HG03378 (cell line): ENCODE results near the gene LSM2.
"Not testable (repeated sequence)": the region's sequence is repeated elsewhere in the genome, so short reads cannot be mapped to it uniquely, and the experiment has no call there.

ENCODE experiments used
- ATAC-seq: cut with Tn5 transposase; IDR thresholded peaks from one replicate; pipeline ENCODE4 v1.9.1; 2021; ENCODE audit warnings: mild to moderate bottlenecking, moderate library complexity; ENCODE audit not compliant: unreplicated experiment

Gene LSM2

DNA sequence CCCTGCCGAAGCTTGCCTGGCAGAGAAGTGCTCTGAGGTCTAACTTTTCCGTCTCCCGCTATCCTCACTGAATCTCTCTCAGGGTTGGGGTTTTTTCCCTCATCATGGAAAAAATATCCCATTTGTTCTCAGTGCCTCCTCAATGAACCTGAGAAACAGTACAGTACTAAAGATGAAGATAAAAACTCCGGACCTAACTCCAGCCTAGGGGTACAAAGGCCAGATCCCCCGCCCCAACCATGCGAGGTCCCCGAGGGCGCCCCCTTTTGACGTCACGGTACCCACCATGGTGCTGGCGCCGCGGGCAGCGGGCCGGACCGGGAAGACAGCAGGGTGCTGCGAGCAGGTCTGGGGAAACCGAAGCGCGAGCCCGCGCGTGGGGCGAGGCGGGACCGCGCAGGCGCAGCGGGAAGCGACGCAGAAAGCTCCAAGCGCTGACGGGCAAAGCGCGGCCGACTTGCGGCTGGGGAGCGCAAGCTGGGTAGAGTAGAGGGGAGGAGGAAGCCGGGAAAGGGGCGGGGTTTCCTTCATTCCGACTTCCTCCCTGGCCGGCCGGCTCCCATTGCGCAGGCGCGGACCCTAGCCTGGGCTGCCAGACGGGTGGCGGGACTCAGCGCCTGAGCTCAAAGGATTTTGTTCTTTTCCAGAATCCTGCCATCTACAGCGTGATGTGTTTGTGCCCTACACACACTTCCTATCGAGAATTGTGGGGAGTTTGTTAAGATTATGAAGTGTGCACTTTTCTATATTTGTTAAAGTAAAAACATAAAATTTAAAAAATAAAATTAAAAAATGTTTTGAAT is at the start of gene LSM2:
TSS of gene LSM2 (minus strand) at position 497 of the 803 bp plus-strand sequence. CDS start at position 288, 209 bp downstream.
- ATAC-seq = peak; percentile 56

DNA sequence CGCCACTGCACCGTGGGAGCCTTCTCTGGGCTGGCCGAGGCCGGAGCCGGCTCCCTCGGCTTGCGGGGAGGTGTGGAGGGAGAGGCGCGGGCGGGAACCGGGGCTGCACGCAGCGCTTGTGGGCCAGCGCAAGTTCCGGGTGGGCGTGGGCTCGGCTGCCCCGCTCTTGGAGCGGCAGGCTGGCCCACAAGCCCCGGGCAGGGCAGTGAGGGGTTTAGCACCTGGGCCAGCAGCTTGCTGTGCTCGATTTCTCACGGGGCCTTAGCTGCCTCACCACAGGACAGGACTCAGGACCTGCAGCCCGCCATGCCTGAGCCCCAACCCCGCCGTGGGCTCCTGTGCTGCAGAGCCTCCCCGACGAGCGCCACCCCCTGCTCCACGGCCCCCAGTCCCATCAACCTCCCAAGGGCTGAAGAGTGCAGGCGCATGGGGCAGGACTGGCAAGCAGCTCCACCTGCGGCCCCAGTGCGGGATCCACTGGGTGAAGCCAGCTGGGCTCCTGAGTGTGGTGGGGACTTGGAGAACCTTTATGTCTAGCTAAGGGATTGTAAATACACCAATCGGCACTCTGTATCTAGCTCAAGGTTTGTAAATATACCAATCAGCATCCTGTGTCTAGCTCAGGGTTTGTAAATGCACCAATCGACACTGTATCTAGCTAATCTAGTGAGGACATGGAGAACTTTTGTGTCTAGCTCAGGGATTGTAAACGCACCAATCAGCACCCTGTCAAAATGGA is 45.4 kb upstream of the LSM2 start:
- ATAC-seq = not testable (repeated sequence)

DNA sequence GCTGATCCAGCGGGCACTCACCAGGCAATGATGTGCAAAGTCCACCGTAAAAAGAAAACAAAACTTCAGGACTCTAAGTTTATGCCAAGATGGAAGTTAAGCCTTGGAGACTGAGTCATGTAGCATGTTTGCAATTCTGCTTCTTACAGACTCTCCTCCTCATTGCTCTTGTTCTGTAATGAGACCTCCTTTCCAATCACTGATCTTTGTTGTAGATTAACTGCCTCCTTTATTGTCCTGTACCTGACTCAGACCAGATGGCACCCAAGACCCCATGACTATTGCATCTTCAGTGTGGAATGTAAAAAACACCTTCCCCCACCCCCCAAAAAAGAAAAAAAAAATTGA is 44.7 kb upstream of the LSM2 start:
- ATAC-seq = no peak

DNA sequence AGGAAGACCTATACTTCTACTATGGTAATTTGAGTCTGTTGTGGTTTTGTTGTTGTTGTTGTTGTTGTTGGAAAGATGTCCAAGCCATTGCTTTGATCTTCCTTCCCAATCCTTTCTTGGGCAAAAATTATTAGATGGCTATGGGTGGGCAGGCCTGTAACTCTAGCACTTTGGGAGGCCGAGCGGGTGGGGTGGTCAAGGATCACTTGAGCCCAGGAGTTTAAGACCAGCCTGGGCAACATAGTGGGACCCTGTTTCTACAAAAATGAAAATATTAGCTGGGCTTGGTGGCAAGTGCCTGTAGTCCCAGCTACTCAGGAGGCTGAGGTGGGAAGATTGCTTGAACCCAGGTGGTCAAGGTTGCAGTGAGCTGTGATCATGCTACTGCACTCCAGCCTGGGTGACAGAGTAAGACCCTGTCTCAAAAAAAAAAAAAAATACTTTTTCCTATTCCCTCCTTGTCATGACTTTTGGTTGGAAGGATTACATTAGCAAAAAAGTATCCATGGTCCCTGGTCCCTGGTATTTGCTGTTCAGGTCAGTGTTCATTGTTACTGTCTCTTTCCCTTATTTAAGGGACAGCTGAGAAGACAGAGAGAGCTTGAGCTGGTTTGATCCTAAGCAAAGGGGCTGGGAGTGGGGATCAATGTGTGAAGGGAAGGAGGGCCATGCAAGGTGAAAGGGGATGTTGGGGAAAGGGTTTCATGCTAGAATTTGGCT is 44.2 kb upstream of the LSM2 start:
- no peak for ATAC-seq

DNA sequence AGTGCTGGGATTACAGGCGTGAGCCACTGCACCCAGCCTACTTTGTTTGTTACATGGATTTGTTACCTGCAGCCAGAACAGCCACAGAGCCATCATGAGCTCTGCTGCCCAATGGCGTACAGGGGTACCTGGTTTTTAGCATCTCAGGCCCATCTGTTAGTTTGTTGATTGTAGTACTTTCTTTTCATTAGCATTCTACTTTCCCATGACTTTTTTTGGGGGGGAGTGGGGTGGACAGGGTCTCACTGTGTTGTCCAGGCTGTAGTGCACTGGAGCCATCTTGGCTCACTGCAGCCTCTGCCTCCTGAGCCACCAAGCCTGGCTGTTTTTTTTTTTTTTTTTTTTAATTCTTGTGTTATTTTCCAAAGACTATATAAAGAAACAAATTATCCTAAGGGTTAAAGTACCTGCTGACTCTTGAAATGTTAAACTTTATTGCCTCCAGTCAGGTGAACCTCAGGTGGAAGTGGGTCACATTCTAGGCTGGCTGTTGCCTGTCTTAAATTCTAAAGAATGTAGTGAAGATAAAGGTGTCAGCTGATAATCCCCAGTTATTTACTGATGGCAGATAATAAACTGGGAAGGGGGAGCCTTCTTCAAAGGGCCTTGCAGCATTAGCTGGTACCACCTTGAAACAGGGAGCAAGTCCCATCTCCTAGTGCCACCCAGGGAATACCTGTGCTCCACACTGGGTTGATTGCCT is 40.7 kb upstream of the LSM2 start:
- no peak for ATAC-seq

DNA sequence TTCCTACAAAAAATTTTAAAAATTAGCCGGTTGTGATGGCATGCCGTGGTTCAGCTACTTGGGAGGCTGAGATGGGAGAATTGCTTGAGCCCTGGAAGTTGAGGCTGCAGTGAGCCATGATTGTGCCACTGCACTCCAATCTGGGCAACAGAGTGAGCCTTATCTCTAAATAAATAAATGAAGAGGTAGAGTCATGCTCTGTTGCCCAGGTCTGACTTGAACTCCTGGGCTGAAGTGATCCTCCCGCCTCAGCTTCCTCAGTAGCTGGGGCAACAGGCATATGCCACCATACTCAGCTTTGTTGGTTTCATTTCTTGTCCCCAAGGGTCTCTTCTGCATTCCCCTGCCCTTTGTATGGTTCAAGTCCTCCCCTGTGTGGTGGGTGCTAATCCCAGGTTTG is 37.7 kb upstream of the LSM2 start:
- ATAC-seq = no peak

DNA sequence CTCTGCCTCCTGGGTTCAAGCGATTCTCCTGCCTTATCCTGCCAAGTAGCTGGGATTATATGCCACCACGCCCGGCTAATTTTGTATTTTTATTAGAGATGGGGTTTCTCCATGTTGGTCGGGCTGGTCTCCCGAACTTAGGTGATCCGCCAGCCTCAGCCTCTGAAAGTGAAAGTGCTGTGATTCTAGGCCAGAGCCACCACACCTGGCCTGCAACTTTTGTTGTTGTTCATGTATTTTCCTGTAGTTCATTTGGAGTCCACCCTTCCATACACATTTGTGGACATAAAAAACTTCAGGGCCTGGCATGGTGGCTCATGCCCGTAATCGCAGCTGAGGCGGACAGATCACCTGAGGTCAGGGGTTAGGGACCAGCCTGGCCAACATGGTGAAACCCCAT is 35.3 kb upstream of the LSM2 start:
- no peak for ATAC-seq

DNA sequence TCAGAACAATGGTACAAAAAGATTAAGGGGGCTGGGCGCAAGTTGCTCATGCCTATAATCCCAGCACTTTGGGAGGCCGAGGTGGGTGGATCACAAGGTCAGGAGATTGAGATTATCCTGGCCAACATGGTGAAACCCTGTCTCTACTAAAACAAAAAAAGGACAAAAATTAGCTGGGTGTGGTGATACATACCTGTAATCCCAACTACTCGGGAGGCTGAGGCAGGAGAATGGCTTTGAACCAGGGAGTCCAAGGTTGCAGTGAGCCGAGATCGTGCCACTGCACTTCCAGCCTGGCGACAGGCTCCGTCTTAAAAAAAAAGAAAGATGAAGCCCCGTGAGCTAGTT is 33.0 kb upstream of the LSM2 start:
- ATAC-seq = not testable (repeated sequence)

DNA sequence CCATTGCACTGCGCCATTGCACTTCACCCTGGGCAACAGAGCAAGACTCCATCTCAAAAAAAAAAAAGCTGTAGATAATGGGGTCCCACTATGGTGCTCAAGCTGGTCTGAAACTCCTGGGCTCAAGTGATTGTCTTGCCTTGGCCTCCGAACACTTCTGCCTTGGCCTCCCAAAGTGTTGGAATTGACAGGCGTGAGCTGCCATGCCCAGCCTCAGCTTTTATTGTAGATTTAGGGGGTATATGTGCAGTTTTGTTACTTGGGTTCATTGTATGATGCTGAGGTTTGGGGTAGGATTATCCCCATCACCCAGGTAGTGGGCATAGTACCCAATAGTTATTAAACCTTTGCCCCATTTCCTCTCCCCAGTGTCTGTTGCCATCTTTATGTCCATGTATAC is 32.2 kb upstream of the LSM2 start:
- no peak for ATAC-seq

DNA sequence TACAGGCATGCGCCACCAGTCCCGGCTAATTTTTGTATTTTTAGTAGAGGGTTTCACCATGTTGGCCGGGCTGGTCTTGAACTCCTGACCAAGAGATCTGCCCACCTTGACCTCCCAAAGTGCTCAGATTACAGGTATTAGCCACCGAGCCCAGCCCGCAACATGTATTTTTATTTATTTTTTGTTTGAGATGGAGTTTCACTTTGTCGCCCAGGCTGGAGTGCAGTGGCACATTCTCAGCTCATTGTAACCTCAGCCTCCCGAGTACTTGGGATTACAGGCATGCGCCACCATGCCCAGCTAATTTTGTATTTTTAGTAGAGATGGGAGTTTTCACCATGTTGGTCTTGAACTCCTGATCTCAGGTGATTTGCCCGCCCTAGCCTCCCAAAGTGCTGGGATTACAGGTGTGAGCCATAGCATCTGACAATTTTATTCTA is 31.4 kb upstream of the LSM2 start:
- not testable (repeated sequence) for ATAC-seq

DNA sequence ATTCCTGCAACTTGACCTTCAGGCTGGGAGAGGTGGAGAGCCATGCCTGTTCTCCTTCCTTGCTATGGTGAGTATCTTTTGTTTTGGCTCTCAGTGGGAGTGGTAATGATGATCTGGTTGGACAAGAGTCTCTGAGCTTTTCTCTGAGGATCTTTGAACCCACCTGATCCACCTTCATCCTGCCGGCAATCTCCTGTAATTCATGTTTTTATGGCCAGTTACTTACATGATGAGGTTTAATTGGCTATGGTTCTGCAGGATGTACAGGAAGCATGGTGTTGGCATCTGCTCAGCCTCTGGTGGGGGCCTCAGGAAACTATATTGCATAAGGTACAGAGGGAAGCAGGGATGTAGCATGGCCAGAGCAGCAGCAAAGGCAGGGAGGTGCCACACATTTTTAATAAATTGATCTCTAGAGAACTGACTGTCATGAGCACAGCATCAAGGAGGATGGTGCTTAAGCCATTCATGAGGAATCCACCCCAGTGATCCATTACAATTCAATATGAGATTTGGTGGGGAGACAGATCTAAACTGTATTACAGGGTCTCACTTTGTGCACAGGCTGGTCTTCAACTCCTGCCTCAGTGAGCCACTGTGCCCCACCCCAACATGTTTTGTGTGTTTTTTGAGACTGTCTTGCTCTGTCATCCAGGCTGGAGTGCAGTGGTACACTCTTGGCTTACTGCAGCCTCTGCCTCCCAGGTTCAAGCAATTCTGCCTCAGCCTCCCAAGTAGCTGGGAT is 30.8 kb upstream of the LSM2 start:
- ATAC-seq = no peak

DNA sequence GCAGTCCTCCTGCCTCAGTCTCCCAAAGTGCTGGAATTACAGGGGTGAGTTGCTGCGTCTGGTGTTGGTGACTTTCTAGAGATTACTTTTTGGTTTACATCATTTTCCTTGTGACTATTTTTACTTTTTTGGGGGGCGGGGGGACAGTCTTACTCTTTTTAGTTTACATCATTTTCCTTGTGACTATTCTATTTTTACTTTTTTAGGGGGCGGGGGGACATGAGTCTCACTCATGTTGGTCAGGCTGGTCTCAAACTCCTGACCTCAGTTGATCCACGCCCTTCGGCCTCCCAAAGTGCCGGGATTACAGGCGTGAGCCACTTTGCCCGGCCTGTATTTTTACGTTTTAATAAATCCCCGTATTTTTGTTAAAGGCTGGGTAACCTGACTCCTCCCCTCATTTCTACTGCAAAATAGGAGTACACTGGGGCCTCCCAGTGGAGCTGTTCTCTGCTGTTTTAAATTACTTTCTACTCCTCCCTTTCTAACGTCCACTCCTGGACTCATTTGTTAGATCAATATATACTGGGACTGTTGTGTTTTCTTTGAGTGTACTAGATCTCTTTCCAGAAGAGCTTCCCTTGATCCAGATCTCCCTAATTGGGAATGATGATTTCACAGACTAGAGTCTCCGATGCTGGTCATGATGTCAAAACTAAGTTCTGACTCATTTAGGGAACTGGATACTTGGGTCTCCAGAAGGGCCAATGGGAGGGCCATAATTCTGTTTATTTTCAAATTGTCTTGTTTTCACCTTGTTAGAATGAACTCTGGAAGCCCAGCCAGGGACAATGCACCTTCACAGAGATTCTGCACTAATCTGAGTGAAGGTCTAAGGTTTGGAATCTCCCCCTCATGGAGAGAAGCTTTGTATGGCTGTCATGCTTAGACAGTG is 30.0 kb upstream of the LSM2 start:
- ATAC-seq = no peak

DNA sequence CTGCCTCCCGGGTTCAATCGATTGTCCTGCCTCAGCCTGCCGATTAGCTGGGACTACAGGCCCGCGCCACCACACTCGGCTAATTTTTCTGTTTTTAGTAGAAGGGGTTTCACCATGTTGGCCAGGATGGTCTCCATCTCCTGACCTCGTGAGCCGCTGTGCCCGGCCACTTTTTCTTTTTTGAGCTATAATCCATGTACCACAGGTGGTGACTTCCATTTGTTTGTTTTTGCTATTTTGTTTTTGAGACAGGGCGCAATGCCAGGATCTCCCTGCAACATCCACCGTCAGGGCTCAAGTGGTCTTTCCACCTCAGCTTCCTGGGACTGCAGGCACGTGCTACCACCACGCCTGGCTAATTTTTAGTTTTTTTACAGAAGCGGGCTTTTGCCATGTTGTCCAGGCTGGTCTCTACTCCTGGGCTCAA is 29.3 kb upstream of the LSM2 start:
- no peak for ATAC-seq

DNA sequence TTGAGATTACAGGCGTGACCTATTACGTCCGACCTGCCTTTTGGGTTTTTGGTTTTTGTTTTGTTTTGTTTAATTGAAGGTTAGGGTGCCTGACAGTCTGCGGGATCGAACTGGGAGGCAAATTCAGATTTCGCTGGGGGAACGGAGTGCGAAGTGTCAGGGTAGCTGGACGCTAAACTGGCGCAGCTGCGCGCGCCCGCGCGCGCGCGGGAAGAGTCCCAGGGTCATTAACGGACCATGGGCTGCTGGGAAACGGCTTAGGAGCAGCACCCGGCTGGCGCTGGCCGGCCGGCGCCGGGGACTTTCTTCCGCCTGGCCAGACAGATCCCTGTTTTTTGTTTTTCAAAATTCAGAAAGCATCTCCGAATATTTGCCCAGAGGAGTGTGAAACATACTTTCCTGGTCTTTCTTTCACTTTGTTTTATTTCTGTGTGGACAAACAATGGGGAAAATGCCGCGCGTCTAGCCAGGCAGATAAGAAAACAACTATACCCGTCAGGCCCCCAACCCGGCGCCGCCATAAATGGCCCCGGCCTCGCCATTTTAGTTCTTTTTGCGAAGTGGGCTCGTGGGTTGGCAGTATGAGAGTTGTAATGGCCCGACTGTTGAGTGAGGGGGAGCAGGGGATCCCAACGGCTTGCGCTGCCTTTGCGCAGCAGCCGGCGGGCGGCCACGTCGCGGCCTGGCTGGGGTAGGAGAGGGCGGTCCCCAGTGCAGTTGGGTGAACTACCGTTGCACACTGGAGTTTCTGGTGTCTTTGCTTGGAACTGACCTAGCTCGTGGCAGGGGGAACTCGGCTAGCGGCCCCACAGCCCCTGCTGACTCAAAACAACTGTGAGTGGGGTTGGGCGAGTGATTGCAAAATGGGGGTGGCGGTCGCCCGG is 27.8 kb upstream of the LSM2 start:
- ATAC-seq = no peak

DNA sequence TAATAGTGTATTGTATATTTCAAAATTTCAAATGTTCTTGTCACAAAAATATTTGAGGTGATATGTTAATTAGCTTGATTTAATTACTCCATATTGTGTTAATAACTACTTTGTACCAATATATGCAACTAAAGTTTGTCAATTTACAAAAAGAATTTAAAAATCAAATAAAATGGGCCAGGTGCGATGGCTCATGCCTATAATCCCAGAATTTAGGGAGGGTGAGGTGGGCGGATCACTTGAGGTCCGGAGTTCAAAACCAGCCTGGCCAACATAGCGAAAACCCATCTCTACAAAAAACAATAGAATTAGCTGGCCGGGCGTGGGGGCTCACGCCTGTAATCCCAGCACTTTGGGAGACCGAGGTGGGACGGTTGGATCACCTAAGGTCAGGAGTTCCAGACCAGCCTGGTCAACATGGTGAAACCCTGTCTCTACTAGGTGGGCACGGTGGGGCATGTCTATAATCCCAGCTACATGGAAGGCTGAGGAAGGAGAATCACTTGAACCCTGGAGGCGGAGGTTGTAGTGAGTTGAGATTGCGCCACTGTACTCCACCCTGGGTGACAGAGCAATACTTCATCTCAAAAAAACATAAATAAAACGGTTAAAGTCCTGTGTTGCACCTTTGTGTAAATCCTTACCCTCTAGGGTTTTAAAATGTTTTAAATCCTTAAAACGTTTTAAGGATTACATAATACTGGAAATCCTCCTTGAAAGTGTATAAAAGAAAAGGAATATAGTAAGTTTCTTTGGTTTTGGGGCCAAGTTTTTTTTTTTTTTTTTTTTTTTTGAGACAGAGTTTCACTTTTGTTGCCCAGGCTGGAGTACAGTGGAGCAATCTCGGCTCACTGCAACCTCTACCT is 24.8 kb upstream of the LSM2 start:
- ATAC-seq = no peak

DNA sequence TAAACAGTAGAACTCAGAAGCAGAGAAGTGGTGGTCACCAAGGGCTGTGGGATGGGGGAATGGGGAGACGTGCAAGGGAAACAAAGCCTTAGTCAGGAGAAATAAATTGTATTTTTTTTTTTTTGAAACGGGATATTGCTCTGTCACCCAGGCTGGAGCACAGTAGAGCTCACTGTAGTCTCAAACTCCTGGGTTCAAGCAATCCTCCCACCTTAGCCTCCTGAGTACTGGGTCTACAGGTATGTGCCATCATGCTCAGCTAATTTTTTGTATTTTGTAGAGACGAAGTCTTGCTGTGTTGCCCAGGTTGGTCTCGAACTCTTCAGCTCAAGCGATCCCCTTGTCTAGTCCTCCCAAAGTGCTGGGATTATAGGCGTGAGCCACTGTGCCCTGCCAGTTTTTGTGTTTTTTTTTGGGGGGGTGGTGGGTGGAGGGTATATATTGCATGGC is 24.1 kb upstream of the LSM2 start:
- no peak for ATAC-seq

DNA sequence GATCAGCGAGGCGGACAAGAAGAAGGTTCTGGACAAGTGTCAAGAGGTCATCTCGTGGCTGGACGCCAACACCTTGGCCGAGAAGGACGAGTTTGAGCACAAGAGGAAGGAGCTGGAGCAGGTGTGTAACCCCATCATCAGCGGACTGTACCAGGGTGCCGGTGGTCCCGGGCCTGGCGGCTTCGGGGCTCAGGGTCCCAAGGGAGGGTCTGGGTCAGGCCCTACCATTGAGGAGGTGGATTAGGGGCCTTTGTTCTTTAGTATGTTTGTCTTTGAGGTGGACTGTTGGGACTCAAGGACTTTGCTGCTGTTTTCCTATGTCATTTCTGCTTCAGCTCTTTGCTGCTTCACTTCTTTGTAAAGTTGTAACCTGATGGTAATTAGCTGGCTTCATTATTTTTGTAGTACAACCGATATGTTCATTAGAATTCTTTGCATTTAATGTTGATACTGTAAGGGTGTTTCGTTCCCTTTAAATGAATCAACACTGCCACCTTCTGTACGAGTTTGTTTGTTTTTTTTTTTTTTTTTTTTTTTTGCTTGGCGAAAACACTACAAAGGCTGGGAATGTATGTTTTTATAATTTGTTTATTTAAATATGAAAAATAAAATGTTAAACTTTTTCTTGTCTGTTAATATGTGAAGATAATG is 23.0 kb upstream of the LSM2 start:
- ATAC-seq = no peak
